ENCODE results near the gene MKRN1.
"Not testable (repeated sequence)": the region's sequence is repeated elsewhere in the genome, so short reads cannot be mapped to it uniquely, and the experiment has no call there.

The MKRN1 gene

DNA sequence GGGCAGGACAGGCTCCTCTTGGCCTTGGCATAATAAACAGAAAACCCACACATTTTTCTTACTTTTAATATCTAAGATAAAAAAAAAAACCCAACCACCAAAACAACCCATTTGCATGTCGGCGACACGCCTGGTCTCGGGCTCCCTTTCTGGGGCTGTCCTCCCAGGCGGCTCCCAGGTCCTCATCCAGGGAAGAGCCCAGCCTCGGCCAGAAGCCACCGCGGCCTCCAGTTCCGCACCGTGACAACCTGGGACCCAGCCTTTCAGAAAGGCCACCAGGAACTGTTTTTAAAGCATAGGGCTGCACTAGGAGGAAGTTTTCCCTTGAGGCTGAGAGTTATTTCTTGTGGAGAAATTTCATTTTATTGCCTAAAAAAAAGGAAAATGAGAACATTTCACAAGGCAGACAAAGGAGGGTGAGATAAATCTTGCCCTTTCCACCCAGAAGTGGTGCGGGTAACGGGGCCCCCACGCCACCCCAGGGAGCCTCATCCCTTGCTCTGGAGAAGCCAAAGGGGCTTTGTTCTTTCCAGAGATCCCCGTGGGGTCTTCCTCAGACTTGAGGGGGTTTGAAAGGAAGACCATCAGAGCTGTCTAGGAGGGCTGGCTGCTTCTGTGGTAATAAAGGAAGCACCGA is 39.2 kb upstream of the MKRN1 start:
- no peak overlapping the region for H3K4me3 ChIP-seq (ENCODE audit: low read depth, low read length)
- no peak for TF ChIP-seq CTCF (IDR thresholded peaks at IDR 0.05; ENCODE audit: low read depth, low read length)

- peak; percentile 75 for TF ChIP-seq CTCF (IDR thresholded peaks at IDR 0.05; ENCODE audit: low read depth, low read length)
- H3K4me3 ChIP-seq (ENCODE audit: low read depth, low read length): no peak overlapping the region
These were observed 38.5 kb upstream of the MKRN1 start for GRCh38 chr7:140517546-140518369.

DNA sequence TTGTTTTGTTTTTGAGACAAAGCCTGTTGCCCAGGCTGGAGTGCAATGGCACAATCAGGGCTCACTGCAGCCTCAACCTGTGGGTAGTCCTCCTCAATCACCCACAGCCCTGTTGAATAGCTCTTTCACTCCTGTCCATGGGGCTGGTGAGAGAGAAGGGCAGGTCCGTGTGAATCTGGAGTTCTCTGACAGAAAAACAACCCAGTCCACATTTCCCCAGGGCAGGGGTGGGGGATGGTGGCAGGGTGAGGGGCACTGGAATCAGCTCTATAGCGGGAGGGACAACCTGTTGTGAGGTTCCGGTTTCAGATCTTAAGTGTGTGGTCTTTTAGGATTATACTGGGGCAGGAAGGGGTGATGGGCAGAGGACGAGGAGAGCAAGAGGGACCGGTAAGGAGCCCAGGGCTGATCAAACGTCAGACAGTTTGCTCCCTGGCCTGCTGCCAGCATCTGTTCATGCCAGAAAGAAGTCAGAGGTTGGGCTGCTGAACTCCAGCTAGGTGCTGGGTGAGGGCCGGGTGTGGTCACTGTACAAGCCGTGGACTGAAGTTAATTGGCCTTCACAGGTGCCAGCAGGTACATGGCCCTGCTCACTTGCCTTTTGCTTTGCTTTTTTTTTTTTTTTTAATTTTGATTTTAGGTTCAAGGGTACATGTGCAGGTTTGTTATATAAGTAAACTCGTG is 33.2 kb upstream of the MKRN1 start:
- no peak overlapping the region for H3K4me3 ChIP-seq (ENCODE audit: low read depth, low read length)
- TF ChIP-seq CTCF (IDR thresholded peaks at IDR 0.05; ENCODE audit: low read depth, low read length): no peak

DNA sequence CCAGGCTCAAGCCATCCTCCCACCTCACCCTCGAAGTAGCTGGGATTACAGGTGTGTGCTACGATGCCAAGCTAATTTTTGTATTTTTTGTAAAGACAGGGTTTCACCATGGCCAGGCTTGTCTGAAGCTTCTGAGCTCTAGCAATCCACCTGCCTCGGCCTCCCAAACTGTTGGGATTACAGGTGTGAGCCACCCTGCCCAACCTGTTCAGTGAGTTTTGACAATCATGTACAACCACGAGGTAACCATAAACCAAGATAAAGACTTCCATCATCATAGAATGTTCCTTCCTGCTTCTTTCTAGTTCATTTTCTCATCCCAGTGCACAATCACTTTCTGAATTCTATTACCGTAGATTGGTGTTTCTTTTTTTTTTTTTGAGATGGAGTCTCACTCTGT is 30.5 kb upstream of the MKRN1 start:
- no peak for TF ChIP-seq CTCF (IDR thresholded peaks at IDR 0.05; ENCODE audit: low read depth, low read length)
- no peak overlapping the region for H3K4me3 ChIP-seq (ENCODE audit: low read depth, low read length)

- H3K4me3 ChIP-seq (ENCODE audit: low read depth, low read length): not testable (repeated sequence)
These were observed 28.3 kb upstream of the MKRN1 start for GRCh38 chr7:140507556-140507955.

- TF ChIP-seq CTCF (IDR thresholded peaks at IDR 0.05; ENCODE audit: low read depth, low read length): no peak
- no peak overlapping the region for H3K4me3 ChIP-seq (ENCODE audit: low read depth, low read length)
These were observed 27.6 kb upstream of the MKRN1 start for GRCh38 chr7:140506788-140507464.

GRCh38 chr7:140501966-140502365 is 22.7 kb upstream of the MKRN1 start:
- H3K4me3 ChIP-seq (ENCODE audit: low read depth, low read length): no peak overlapping the region
- no peak for TF ChIP-seq CTCF (IDR thresholded peaks at IDR 0.05; ENCODE audit: low read depth, low read length)

- not testable (repeated sequence) for H3K4me3 ChIP-seq (ENCODE audit: low read depth, low read length)
These were observed 18.5 kb upstream of the MKRN1 start for GRCh38 chr7:140497807-140498206.

Measured in WI38 (cell line).